Measurements from ENCODE around the gene RNASET2.
A peak's percentile ranks its signal among the peaks of the same experiment; 100 is the strongest.
"Not testable (repeated sequence)": the region's sequence is repeated elsewhere in the genome, so short reads cannot be mapped to it uniquely, and the experiment has no call there.

RNASET2 gene

DNA sequence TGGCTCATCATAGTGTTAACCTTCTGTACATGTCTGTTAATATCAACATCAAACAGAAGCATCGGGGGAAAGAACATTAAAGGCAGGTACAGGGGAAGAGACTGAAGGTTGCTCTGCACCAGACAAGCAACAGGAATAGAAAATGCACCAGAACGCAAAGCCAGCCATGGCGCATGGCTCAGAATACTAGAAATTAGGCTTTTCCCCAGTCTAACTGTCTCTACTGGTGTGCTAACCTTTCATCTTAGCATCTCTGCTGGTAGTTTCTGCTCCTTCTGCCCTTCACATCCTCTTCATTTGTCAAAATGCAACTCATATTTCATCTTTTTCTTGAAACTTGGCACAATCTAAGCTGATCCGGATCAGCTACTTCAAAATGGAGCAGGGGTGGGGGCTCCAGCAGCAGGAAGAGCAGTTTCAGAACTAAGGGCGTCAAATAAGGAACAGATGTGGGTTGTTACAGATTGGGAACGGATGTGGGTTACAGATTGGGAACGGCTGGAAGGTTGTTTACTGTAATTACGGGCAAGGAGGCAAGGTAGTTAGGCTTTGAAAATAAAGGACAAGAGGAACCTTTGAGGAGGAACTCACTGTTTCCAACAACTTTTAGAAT is 13.1 kb upstream of the RNASET2 start:
- DNase-seq: no peak

DNA sequence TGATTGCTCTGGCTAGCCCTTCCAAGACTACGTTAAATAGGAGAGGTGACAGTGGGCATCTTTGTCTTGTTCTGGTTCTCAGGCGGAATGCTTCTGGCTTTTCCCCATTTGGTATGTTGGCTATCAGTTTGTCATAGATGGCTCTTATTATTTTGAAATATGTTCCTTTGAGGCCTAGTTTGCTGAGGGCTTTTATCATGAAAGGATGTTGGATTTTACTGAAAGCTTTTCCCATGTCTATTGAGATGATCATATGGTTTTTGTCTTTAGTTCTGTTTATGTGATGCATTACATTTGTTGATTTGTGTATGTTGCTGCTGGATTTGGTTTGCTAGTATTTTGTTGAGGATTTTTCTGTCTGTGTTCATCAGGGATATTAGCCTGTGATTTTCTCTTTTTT is 9.9 kb upstream of the RNASET2 start:
- DNase-seq: no peak

DNA sequence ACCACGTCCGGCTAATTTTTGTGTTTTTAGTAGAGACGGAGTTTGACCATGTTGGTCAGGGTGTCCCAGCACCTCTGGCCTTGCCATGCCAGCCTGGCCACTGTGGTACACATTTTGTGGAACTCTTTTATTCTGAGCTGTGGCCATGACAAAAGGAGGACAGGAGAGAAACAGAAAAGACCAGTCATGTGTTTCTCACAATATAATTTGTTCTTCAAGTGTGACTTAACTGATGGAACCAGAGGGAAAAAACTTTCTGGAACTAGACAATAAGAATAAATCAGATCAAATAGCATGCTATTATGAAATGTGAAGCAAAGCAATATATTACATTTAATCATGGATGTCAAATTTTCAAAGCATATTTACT is 4.2 kb upstream of the RNASET2 start:
- no peak for DNase-seq

DNA sequence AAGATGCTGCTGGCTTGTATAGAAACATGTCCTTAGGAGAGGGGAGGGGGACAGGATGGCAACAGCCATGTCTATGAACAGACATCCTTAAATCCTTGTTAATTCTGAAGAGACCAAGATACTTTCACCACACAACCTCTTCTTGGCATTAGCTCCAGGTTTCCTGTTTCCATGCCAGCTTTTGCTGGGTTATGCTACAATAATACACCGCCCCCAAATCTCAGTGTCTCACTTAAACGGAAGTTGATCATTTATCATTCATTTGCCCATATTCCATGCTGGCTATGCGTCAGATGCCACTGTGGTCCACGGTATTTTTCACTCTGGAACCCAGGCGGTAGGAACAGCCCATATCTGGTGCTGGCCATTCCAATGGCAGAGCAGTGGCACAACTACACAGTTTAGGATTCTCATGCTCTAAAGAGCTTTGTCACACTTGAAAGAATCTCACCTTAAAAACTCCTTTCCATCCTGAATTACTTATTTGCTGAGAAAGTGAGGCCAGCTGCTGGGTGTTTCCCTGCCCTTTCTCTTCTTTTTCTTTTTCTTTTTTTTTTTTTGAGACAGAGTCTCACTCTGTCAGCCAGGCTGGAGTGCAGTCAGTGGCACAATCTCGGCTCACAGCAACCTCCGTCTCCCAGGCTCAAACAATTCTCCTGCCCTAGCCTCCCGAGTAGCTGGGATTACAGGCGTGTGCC is 3.7 kb upstream of the RNASET2 start:
- no peak for DNase-seq

DNA sequence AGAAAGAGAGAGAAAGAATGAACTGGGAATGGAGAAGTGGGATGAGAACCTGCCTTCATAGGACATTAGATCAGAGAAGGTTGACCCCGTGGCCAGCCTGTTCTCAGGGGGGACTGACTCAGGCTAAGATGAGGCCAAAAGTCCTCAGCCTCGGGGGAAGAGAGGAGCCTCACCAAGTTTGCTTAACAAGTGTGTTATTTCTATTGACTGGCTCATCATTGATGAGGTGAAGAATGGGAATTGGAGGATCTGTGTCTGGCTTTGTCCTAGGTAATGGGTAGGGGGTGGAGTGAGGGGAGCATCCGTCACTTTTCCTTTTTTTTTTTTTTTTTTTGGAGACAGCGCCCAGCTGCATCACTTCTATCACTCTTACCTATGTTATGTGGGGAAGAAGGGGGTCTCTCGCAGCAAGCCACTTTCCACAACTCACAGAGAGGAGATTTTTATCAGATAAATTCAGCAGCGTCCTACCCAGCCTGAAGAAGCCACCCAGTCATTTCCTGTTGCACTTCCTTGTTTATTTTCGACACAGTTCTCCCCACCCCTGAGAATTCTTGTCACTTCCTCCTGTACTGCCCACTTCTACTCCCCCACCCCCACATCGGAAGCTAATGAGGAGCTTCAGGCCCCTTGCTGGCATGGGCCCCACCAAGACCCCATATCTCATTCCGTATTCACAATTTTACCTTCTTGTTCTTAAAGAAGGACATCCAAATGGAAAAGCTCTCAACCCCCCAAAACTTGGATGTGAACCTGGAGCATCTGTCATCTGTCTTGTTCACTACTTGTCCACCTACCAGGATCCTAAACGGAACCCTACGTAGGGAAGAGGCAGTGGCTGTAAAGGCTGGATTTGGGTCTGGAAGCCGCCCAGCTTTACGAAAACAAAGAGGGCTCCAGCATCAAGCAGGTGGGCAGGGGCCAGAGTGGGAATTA is 2.8 kb upstream of the RNASET2 start:
- no peak for DNase-seq

DNA sequence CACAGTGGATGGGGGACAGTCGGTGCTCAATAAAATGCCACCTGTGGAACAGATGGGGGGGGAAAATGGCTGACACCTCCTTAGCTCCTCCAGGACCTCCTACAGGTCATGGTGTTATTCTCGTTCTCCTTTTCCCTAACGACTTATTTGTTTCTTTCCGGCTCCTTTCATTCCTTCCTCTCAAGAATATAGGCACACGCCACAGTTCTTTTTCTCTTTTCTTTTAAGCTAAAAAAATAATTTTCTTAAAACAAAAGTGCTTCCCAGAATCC is 1.4 kb upstream of the RNASET2 start:
- no peak for DNase-seq

DNA sequence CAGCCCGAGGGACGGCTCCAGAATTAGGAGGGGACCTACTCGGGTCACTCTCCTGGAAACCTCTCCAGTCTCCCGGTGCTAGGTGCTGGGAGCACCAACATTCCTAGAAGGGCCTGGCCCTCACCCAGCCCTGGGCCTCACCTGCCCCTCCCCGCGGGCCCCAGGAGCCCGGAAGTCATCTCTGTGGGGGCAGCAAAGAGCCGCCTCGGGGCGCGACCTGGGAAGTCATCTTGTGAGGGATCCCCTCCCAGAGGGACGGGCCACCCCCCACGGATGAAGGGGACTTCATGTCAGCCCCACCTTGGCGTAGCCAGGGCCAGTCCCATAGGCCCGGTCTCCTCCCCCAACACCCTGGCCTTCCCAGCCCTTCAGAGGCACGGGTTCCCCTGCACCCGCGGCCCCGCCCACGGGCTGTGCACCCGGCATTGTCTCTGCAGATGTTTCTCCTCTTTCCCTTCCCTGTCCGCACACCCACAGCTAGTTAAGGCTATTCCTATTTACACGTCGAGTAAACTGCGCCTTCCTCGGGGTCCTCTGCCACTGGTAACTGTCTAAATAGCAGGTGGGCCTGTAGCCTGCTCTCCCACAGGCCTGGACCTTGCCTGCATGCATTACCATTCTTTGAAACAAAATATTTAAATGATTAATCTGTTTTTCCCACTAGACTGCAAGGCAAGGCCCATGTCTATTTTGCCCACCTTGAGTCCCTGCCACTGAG is 896 bp upstream of the RNASET2 start:
- DNase-seq: no peak

DNA sequence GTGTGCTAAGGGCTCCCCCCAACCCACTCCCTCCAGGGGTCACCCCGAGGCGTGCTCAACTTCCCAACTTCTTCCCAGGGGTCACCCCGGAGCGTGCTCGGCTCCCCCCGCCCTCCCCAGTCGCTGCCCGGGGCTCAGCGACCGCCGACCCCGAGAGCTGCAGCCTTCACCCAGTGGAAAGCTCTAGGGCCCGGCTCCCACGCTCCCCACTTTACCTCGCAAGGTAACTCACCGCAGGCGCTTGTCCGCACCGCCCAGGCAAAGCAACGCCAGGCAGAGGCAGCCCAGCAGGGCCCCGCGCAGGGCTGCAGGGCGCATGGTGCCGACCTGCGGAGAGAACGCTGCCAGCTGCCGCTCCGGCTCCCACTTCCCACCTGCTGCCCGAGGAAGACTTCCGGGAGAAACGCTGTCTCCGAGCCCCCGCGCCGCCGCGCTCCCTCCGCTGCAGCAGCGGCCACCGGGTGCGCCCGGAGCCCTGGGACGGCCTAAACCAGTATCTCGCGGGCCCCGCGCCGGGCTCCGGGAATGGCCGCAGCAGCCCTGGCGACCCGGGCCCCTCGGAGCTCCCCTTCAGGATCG is 396 bp downstream of the RNASET2 start:
- DNase-seq: peak; percentile 63

DNA sequence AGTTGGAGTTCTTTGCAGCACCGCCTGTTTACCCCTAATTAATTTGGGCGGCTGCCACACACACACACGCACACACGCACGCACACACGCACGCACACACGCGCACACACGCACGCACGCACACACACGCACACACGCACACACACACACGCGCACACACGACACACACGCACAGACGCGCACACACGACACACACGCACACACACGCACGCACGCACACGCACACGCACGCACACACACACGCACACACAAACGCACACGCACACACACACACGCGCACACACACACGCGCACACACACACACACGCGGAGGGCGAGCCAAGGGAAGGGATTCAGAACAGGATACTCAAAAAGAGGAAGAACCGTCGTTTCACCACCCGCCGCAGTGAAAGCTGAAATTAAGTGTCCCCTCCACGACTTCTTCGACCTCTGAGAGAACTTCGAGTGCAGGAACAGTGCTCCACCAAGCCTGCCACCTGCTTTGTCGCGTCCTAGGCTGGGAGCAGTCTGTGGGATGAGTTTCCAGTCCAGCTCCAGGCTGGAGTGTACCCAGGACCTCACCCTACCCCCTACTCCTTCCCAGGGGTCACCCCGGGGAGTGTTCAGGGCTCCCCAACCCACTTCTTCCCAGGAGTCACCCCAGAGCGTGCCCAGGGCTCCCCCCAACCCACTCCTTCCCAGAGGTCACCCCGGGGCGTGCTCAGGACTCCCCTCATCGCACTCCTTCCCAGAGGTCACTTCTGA is 1.1 kb downstream of the RNASET2 start:
- DNase-seq: peak; percentile 62

DNA sequence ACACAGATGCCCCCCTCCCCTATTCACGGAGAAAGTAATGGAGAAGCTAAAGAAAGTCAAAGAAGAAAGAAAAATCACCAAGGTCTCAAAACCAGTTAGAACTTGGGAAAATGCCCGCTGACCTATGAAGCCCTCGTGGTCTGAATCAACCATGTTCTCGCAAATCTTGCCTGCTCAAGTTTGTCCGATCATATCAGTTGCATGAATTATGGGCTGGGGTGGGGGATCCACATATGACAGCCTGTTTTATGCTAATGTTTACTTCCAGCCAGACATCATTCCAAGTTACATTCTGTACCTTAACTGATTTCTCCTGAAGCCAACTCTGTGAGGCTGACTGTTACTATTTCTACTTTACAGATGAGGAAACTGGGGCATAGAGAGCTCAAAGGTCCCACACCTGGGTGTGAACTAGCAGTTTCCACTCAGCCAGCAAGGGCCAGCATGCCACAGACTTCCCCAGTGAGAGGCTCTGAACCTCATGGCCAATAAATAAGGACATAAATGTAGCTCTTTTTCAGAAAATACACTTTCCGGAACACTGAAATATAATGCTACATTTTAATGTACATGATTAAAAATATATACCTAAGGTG is 2.1 kb downstream of the RNASET2 start:
- DNase-seq: no peak

DNA sequence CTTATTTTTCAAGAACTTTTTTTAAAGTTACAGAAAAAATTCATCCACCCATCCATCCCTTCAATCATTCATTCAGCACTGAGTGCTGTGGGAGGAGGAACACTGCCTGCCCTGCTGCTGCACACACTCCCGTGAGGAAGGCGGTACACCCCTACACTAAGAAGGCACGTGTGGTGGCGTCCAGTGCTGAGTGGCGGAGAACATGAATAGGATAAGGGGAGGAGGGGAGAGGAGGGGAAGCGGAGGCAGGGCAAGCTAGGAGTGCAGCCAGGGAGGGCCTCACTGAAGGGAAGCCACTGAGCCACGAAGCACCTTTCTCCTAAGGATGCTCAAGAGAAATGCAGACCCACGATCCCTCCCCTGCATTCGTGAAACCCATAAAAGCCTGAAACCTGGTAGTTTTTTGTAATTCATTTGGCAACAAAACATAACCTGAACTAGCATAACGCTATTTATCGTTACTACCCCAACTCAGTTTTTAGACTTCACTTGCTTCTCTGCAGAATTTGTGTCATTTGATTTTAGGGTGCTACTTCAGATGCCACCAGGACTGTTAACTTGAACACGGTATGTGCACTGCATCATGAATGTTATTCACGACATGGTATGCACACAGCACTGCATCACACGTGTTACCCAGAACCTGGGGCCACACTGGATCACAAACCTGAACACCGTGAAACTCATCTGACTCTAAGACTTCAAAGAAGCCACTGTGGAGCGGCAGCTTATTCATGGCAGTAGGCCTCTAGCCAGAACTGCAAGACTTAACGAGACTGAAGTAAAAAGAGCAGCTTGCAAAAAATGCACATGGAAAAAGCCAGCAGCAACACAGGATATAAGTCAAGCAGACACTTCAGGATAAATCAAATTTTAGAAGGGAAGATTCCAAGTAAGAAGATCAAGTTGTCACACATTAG is 3.5 kb downstream of the RNASET2 start:
- no peak for DNase-seq

DNA sequence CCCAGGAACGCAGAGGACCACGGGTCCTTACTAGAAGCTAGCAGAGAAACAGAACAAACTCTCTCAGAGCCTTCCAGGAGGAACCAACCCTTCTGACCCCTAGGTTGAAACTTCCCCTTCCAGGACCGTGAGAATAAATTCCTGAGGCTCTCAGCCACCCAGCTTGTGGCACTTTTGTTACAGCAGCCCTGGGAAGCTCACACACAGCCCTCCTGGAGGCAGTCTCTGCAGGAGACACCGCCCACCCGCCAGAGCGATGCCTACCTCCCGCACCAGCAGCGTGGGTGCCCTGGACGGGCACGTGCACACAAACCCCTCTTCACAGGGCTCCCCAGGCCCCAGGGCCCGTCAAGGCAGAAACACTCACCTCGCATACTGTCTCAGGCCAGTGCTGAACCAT is 4.2 kb downstream of the RNASET2 start:
- DNase-seq: no peak

DNA sequence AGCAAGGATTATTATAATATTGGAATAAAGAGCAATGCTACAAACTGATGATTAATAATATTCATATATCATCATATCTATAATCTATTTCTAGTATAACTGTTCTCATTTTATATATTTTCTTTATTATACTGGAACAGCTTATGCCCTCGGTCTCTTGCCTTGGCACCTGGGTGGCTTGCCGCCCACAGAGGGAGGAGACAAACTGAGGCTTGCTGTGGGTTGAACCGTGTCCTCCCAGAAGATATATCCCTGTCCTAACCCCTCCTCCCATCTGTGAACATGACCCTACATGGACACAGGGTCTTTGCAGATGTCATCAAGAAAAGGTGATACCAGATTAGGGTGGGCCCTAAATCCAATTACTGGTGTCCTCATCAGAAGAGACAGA is 4.7 kb downstream of the RNASET2 start:
- DNase-seq: no peak

DNA sequence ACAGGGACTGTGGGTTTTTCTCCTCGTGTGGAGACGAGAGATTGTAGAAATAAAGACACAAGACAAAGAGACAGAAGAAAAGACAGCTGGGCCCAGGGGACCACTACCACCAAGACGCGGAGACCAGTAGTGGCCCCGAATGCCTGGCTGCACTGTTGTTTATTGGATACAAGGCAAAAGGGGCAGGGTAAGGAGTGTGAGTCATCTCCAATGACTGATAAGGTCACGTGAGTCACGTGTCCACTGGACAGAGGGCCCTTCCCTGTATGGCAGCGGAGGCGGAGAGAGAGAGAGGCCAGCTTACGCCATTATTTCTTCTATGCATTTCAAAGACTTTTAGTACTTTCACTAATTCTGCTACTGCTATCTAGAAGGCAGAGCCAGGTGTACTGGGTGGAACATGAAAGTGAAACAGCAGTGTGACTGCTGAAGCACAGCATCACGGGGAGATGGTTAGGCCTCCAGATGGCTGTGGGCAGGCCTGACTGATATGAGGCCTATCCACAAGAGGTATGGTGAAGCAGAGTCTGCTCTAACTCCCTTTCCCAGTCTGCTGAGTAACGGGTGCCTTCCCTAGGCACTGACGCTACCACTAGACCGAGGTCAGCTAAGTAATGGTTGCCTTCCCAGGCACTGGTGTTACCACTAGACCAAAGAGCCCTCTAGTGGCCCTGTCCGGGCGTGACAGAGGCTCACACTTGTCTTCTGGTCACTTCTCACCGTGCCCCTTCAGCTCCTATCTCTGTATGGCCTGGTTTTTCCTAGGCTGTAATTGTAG is 5.3 kb downstream of the RNASET2 start:
- not testable (repeated sequence) for DNase-seq

DNA sequence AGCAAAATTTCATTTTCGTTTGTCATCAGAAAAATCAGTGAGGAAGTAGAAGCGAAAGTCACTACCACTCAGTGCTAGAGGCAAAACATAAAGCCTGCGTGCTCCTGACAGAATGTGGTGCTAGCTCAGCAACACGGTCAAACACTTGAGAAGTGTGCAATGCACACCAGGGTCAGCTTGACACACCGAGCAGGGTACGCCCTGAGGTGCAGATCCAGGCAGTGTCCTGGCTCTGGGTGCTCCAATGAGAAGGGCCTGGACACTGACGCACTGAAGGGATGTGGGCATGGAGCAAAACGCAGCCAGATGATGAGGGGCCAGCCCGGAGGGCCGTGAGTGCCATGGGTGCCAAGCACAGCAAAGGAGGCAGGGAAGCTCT is 5.9 kb downstream of the RNASET2 start:
- no peak for DNase-seq

DNA sequence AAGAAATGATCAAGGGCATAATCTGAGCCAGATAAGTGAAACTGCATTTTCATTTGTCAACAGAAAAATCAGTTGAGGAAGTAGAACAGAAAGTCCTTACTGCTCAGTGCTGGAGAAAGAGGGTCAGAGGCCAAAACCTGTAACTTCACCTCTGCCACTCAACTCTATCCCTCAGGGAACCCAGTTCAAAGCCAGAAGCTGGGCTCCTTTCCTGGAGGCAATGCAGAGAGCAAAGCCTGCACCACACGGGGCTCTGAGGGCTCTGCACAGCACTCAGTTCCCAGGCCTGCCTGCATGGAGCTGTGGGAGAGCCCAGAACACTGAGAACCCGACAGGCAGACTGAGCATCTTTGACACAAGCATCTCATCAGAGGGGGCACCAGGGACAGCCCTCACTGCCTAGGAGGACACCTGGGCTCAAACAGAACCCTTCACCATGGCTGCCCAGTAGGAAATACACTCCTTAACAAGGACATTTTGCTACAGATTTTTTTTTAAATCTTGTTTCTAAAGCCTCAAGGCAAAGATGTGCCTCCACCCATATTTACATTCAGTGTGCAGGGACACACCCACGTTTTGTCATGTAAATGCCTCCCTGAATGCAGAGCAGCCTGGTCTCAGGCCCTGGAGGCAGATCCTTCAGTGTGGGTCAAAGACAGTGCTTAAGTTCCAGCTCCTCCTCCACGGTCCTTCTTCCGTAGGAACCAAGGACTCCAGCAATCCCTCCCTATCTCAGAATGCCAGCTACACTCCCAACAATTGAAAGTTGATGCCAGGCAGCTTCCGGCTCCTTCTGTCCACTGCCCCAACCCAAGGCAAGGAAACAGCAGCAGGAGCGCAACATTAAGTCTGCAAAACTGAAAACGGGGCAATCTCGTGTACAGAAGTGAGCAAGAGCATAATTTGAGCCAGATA is 6.6 kb downstream of the RNASET2 start:
- no peak for DNase-seq

DNA sequence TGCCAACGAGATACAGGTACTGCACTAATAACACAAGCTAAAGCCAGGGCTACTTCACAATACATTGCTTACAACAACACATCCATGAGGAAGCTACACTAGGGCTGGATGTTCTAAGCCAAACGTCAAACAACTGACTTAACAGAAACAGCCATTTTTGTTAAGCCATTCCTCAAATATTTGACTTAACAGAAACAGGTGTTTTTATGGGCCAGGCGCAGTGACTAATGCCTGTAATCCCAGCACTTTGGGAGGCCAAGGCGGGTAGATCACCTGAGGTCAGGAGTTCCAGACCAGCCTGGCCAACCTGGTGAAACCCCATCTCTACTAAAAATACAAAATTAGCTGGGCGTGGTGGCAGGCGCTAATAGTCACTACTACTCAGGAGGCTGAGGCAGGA is 7.6 kb downstream of the RNASET2 start:
- DNase-seq: not testable (repeated sequence)

DNA sequence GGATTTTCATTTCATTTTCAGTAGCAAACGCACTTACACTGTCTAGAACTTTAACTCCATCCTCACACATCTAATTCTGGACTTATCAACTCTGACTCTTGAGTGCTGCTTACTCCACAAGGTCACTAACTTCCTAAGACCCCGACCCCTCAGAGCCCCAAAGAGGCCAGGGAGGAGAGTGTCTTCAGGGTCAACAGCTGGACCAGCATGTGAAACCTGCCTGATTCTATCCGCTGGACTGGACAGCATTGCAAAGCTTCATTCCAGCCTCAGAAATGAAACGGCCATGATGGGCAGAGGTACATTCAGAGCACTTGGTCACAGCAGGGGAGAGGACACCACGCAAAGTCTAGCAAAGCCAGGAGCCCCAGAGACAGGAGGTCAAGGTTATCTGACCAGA is 9.1 kb downstream of the RNASET2 start:
- DNase-seq: no peak

DNA sequence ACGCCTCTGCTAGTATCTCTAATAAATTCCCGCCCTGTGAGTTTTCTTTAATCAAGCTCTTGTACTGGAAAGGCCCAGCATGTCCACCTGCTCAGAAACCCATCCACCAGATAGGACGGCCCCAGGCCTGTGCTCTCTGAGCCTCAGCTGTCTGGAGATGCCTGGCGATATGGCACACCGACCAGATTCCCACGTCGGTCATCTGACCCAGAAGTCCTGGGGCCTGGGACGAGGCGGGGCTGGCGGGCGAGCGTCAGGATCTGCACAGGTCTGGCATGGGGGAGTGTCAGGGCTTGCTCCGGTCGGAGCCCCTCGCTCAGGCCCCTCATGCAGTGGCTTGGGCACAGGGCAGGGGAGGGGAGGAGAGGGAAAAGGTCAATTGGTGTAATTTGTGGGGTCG is 10.2 kb downstream of the RNASET2 start:
- DNase-seq: no peak
